ENCODE measurements around the gene POLR2F.

POLR2F gene

DNA sequence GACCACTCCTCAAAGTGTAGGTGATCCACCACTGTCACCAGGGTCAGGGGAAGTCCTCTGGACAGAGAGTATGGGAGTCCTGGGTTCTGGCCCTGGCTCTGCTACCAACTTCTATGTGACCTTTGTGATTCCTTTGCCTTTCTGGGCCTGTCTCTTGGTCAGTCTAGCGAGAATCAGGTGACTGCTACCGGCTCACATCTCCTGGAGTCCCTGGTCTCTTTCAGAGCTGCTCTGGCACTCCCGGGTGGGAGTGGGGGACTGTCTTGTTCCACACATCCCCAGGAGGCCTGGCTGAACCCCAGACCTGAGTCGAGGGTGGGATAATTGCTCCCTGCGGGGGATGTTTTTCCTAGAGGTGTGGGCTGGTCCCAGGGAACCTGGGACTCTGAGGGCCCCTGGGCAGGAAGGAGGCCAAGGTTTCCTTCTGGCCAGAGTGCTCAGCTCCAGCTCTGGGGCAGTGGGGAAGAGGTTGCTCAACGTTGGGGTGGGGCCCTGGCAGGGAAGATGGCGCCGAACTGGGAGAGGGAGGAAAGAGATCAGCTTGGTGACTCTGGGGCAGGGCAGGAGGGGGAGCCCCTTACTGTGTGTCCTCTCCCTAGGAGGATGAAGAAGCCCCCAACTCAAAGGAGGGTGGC is 28.8 kb downstream of the POLR2F start:
- DNase-seq (ENCODE audit: low spot score): no peak

DNA sequence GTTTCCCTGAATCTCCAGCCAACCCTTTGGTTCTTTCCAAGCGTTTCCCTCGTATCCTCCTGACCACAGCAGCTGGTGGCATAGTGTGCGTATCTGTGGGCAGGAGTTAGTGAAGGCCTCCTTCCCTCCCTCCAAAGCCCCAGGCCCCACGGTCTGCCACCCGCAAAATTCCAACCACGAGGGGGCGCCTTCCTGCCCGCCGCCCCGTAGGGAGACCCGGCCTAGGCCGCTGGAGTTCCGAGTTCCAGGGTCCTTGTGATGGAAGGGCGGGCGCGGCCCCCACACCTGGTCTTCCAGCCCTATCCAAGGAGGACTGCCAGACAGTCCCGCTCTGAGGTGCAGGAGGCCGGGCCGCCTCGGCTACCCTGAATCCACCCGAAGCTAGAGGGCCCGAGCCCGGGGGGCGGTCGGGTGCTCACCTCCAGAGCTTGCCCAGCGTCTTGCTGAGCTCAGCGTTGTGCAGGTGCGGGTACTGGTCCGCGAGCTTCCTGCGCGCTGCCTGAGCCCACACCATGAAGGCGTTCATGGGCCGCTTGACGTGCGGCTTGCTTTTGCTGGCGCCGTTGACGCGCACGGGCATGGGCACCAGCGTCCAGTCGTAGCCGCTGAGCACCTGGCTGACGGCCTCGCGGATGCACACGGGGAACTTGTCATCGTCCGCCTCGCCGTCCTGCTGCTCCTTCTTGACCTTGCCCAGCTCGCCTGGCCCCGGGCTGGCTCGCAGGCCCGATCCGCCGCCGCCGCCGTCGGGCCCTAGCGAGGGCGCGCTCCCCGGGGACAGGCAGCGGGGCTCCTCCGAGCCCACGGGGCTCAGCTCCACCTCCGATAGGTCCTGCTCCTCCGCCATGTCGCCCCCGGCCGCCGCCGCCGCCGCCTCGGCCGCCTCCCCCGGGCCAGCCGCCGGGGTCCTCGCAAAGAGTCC is 29.7 kb downstream of the POLR2F start:
- no peak for DNase-seq (ENCODE audit: low spot score)

DNA sequence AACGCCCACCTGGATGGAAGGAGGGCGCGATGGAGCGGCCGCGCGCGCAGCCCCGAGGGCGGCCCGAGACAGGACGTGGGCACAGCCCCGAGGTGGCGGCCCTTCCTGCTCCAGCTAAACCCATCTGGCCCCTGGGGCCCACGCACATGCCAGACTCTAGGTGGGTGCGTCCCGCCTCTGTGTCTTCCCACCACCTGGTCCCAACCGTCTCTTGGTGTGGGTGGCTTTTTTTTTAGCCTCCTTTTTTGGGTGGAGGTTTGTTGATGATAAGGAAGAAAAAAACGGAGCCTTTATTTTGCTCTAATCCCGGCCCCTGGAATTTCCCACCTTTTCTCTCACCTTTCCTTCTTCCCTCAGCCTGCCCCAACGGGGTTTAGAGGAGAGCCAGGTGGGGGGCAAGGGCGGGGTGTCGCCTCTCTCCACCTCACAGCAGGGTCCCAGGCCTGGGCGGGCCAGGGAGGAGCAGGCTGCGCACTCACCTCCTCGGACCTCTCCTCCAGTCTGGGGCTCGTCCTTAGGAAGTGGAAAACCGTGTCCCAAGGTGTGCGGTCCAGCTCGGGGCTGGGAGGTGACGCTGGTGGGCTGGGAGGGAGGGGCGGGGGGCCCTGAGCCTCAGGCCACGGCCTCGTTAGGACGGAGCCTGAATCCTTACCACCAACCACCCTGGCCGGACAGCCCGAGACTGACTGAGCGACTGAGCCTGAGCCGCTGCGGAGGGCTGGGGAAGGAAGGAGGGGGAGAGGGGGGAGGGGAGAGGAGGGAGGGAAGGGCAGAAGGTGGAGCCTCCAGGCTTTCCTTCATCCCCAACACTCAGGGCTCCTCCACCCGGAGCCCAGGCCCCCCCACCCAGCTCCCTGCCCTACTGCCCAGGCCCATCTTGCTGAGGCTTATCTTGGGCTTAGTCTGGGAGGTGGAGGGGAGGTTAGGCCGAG is 30.6 kb downstream of the POLR2F start, which contains the start of gene SOX10:
TSS of gene SOX10 (minus strand) at position 696 of the 932 bp plus-strand sequence. CDS start 771 bp downstream, outside the sequence.
- peak; percentile 87 for DNase-seq (ENCODE audit: low spot score)

DNA sequence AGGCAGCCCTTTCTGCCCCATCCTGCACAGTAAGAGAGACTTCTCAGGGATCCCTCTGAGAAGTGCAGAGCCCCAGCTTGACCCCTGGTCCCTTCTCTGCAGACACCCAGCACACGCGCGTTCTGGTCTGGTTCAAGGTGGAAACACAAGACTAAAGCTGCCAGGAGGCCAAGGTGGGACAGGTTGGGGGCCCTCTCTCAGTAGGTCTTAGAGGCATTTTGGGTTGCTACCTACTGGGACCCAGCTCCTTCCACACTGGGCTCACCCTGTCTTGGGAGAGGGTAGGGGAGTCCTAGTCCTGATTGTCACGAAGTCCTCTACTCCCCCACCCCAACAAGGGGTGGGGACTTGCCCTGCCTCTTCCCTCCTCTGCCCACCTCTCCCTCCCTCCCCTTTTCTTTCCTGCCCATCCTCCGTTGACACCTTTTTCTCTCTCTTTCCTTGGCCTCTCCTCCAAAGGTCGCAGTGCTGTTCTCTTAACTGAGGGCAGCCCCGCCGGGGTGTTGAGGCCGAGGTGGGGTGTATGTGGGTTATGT is 31.6 kb downstream of the POLR2F start:
- DNase-seq (ENCODE audit: low spot score): no peak

DNA sequence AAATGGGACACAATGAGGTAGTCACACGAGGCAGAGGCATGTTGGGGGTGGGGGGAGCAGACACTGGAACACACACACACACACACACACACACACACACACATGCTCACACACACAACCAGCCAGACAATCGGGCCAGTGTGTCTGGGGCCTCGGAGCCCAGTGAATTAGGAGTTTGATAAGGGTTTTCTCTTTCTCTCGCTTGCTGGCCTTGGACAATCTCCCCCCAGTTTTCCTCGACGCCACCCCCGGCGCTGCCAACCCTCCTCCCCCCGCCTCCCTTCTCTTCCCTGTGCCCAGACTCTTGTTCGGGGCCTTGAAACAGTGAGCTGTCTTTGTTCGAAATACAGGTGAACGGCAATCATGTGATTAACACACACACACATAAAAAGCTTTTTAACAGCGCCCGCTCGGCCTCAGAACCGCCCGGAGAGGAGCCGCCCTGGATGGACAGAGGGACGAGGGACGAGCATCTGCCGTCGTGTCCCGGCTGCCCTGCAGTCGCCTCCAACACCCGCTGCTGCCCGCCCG is 32.3 kb downstream of the POLR2F start:
- DNase-seq (ENCODE audit: low spot score): peak; percentile 92

DNA sequence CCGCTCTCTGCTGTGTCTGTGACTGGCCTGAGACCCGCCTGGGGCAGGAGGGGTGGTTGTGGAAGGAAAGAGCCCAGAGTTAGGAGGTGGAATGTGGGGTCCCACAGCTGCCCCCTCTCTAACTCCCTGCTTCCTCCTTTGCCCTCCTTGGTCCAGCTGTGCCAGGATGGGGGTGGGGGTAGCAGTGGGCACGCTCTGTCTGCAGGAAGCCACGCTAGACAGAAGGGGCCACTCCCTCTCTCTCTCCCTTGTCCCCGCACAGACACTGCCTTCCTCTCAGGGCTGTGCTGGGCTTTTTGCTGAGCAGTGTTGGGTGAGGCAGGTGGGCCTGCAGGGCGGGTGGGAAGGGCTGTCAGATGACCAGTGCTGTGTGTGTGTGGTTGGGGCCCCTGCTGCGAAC is 32.9 kb downstream of the POLR2F start:
- DNase-seq (ENCODE audit: low spot score): no peak

DNA sequence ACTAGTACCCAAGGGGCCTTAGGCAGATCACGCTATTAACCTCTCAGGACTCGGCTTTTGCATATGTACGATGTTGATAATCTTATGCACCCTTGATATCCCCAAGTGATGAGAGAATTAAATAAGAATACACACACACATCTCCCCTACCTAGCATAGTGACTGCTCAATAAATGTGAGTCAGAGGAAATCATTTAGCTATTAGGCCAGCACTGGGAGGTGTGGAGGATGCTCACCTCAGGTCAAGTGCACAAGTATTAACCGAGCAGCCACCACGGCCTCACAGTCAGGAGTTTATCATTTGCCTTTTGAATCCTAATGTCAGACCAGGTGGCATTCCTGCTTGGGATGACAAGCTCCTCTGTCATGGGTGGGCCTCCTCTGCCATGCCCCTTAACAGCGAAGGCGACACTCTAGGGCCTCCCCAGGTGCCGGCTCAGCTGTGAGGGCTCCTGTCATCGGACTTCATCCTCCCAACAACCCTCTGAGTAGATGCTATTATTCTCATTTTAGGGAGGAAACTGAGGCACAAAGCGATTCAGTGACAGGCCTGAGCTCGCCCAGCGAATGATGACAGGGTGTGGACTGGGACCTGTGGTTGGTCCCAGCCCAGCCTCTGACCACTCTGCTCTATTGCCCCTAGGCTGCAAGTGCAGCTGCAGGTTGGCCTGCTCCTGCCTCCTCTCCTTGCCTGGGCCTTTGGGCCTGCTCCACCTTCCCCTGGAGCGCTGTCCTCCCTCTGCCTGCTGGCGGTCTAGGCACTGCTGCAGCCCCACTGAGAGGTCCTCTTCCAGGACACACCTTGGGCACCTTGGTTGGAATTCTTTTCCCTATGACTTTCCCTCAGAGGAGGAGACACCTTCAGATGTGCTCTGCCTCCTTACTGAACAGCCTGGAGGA is 35.9 kb downstream of the POLR2F start:
- no peak for DNase-seq (ENCODE audit: low spot score)

DNA sequence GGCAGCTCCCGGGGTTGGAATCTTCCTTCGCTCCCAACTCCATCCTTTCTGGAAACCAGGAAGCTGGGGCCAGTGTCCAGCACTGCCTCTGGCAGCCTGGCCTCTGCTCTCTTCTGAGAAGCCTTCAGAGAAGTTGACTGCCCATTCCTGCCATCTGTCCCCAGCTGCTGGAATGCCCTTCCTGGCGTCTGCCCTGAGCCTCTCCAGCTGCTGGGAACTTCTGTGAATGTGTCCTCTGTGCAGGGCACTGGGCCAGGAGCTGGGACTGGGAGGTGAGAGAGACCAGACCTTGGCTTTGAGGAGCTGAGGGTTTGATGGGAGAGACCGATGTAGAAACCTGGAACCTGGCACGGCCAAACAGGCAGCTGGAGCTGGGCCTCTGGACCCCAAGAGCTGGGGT is 36.8 kb downstream of the POLR2F start:
- DNase-seq (ENCODE audit: low spot score): no peak

DNA sequence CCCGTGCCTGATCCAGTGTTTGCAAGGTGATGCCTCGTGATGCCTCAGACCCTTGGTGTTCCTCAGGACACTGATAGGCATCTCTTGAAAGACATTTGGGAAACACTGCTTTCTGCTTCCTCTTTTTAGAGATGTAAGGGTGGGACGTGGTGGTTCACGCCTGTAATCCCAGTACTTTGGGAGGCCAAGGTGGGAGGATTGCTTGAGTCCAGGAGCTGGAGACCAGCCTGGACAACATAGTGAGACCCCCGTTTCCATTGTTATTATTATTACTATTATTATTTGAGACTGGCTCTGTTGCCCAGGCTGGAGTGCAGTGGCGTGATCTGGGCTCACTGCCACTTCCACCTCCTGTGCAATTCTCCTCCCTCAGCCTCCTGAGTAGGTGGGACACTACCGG is 37.4 kb downstream of the POLR2F start:
- no peak for DNase-seq (ENCODE audit: low spot score)

DNA sequence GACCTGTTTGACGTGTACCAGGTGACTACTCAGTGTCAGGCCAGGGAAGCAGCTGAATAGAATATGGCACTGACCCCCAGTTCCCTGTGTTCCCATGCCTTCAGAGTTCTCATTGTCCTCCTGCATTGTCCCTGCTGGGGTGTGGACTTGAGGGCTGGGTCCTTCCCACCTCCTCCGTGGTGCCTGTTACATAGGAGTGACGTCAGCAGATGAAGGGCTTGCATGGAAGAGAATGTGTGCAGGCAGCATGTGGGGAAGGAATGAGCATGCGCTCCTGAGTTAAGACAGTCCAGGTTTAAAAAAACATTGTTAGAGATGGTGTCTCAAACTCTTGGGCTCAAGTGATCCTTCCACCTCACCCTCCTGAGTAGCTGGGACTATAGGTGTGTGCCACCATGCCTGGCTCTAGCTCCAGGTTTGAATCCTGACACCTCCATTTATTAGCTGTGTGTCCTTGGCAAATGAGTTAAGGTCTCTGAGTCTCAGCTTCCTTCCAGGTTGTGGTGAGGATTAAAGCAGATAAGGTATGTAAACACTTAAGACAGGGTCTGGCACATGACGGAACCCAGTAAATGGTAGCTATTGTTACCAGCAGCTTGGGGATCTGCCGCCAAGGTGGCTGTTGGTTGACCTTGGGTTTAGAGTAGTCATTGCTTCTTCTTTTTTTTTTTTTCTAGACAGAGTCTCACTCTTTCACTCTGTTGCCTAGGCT is 38.4 kb downstream of the POLR2F start:
- no peak for DNase-seq (ENCODE audit: low spot score)

DNA sequence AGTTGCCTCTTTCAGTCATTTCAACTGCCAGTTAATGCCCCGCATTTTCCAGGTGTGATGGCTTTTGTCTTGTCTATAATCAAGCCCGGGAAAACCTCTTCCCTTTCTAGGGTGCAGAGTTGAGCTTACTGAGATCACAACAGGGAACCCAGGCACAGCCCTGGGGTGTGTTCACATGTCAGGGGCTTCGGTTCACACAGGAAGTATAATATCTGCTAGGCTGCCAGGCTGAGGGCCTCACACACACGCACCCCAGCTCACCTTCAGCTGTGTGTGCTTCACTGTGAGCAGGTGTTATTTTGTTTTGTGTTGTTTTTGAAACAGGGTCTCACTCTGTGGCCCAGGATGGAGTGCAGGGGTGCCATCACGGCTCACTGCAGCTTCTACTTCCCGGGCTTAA is 40.5 kb downstream of the POLR2F start:
- no peak for DNase-seq (ENCODE audit: low spot score)

DNA sequence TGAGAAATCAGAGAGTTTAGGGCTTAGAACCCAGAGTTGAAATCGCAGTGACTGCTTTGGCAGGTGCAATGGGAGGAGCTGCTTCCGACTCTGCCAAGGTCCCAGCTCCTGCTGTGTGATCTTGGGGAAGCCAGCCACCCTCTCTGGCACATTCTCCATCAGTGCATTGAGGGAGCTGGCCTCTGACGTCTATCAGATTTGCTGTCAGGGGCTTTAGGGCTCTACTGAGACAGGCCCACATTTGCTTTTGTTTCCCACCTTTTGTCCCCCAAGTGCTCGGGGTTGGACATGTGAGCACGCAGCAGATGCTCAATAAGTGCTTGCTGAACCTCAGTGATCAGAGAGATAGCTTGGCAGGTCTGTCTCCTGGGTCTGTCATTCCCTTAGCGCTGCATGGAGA is 41.5 kb downstream of the POLR2F start:
- no peak for DNase-seq (ENCODE audit: low spot score)

DNA sequence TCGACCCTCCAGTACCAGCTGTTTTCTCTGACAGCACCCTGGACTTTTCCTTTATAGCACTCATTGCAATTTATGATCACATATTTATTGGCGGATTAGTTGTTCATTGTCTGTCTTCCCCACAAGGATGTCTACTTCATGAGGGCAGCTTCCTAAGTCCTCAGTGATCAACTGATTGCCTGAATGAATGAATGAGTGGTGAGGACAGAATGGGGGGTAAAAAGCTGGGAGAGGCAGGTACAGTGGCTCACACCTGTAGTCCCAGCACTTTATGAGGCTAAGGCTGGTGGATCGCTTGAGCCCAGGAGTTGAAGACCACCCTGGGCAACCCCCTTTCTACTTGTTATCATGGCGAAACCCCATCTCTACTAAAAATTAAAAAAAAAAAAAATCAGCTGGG is 42.0 kb downstream of the POLR2F start:
- DNase-seq (ENCODE audit: low spot score): no peak

DNA sequence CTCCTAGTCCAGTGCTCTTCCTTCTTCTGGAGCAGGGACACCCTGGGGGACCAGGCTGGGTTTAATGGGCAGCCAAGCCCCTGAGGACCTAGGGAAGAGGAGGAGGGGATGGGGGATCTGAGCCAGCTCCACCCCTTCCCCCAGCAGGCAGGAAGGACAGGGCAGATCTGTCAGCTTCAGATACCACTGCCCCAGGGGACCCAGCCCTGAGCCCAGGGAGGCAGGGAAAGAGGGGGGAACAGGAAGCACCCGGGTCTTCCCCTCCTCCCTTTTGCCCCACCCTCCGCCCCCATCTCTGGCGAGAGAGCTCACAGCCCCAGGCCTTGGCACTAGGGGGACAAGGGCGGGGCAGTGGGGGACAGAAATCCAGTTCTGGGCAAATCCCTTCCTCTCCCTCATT is 42.6 kb downstream of the POLR2F start:
- no peak for DNase-seq (ENCODE audit: low spot score)

DNA sequence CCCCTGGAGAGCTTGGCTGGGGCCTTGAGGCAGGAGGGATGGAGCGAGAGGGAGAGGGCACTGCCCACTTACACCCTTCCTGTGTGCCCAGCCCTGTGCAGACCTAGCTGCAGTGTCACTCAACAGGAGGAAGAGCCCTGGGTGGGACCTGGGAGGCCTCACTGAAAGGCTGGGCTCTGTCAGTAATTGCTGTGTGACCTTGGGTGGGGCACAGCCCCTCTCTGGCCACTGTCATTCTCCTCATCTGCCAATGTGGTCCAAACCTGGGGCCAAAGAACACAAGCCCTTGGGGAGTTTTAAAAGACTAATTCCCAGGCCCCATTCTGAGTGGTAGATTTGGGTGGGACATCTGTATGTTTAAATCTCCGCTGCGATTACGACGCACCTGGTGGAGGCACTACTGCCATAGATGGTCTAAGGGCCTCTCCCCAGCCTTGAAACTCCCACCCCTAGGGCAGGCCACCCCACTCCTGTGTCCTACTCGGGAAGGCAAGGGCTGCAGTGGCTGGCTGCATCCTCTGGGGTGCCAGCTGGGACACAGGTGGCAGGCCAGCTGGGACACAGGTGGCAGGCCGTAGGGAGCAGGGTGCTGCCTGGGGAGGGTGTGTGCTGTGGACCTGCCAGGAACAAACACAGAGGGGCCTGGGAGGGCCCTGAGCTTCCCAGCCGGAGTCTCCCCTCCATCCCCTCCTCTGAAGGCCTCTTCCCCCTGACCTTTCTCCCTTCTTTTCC is 43.2 kb downstream of the POLR2F start:
- no peak for DNase-seq (ENCODE audit: low spot score)

DNA sequence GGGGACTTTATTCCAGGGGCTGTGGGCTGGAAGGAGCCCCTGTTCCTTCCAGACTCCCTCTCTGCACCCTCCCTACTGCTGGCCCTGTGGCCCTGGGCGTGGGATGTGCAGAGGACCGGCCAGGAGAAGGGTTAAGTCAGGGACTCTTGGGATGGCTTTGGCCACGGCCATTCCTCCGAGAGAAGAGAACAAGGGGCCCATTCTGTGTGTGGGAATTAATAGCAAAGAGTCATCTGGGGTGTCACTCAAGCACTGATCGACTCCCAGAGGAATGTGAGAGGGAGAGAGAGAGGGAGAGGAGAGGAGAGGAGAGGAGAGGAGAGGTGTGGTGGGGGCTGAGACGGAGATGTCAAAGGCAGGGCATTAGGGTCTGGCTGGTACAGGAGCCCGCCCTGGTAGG is 45.0 kb downstream of the POLR2F start:
- DNase-seq (ENCODE audit: low spot score): peak; percentile 80

DNA sequence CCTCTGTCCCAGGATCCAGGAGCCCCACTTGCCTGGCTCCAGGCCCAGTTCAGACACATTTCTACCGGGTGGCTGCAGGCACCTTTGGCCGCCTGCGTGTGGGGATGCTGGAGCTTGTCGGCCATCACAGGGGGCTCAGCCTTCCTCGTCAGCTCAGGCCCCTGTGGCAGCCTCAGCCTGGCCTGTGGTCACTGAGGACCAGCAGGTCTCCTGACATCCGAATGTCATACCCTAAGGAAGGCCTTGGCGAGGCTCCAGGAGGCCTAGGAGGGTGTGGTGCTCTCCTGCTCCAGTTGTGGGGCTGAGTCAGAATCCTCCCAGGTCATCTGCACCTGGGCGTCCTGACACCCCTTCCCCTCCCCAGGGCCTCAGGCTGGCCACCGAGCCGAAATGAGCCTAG is 45.7 kb downstream of the POLR2F start:
- no peak for DNase-seq (ENCODE audit: low spot score)

DNA sequence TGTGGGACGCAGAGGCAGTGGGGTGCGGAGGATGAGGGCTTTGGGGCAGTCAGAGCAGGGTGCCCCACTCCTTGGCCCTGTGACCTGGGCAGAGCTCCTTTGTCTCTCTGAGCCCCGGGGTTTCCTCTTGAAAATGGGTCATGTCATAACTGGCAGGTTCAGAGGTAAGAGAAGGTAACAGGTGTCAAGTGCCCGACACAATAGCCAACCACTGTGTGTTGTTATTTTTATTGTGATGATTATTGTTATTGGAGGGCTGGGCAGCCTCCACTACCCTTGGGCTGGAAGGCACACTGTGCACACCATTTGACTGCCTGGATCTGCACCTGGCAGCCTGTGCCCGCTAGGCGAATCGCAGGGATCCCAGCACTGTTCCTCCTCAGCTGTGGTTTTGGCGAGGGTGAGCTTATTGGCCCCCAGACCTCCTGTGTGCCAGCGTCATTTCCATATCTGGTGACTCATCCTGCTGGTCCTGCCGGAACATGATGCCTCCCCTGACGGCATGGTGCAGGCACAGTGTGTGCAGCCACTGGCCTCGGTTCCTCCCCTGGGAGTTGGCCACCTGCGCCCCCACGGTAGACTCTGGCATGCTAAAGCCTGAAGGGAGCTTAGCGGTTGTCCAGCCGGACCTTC is 46.3 kb downstream of the POLR2F start:
- peak; percentile 75 for DNase-seq (ENCODE audit: low spot score)

DNA sequence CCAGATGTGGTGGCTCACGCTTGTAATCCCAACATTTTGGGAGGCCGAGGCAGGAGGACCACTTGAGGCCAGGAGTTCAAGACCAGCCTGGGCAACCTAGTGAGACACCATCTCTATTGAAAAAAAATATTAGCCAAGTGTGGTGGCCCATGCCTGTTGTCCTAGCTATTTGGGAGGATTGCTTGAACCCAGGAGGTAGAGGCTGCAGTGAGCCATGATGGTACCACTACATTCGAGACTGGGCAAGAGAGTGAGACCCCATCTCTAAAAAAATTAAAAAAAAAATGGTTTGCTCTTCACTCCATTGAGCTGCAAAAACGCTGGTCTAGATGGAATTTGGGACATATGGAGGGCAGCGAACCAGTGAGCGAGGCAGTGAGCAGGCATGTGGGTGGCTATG is 52.4 kb downstream of the POLR2F start:
- DNase-seq (ENCODE audit: low spot score): no peak

Data from Ammon's horn (tissue), 1 donor.